ENCODE results near the gene ZFYVE9.
"Not testable (repeated sequence)": the region's sequence is repeated elsewhere in the genome, so short reads cannot be mapped to it uniquely, and the experiment has no call there.

ZFYVE9 gene

DNA sequence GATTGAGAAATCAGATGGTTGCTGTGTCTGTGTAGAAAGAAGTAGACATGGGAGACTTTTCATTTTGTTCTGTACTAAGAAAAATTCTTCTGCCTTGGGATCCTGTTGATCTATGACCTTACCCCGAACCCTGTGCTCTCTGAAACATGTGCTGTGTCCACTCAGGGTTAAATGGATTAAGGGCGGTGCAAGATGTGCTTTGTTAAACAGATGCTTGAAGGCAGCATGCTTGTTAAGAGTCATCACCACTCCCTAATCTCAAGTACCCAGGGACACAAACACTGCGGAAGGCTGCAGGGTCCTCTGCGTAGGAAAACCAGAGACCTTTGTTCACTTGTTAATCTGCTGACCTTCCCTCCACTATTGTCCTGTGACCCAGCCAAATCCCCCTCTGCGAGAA, 40.4 kb downstream of the ZFYVE9 start:
- not testable (repeated sequence) for H3K4me1 ChIP-seq (ENCODE audit: control insufficient read depth, insufficient read depth, low read length); H3K4me3 ChIP-seq (ENCODE audit: low read depth, low read length); H3K9ac ChIP-seq (ENCODE audit: low read depth, low read length); H3K36me3 ChIP-seq (ENCODE audit: control insufficient read depth, insufficient read depth, low read length); H3K27me3 ChIP-seq (ENCODE audit: control insufficient read depth, insufficient read depth, low read length); H3K9me3 ChIP-seq (ENCODE audit: control insufficient read depth, insufficient read depth, low read length)

- Histone ChIP-seq H3K9me3 (ENCODE audit: control insufficient read depth, insufficient read depth, low read length) (no peaks in the 10 kb centered on the region), H3K4me1 (ENCODE audit: control insufficient read depth, insufficient read depth, low read length) (peaks cover 3% of the 10 kb centered on the region), H3K27me3 (ENCODE audit: control insufficient read depth, insufficient read depth, low read length) (no peaks in the 10 kb centered on the region), H3K36me3 (ENCODE audit: control insufficient read depth, insufficient read depth, low read length) (no peaks in the 10 kb centered on the region), H3K9ac (ENCODE audit: low read depth, low read length) (no peak overlapping the region), H3K4me3 (ENCODE audit: low read depth, low read length) (no peak overlapping the region)
Observed at GRCh38 chr1:52182874-52183400, 41.0 kb downstream of the ZFYVE9 start.

GRCh38 chr1:52186449-52186848, 44.6 kb downstream of the ZFYVE9 start:
- peaks cover 3% of the 10 kb centered on the region for H3K4me1 ChIP-seq (ENCODE audit: control insufficient read depth, insufficient read depth, low read length)

DNA sequence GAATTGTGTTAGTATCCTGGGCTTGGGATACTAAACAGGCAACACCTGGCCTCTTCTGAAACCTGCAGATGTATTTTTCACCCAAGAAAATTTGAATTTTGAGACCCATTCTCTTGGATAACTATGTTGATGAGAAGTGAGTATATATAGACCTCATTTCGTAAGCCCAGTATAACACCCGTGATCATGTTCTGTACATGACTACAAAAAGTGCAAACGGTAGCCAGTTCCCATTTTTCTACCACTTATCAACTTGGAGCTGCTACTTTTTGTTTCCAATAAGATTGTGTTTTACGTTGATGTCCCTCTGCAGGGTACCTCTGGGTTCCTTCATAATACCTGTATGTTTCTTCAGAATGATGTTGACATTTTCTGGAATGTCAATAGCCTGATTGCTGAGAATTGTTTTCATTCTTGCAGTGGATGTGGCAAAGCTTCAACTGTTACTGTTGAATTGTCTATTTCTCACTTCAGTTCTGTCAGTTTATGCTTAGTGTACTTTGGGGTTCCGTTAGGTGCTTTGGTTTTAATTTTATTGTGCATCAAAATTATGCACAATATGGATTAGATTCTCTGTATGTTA, 48.1 kb downstream of the ZFYVE9 start:
- Histone ChIP-seq H3K9me3 (ENCODE audit: control insufficient read depth, insufficient read depth, low read length) (no peaks in the 10 kb centered on the region), H3K27me3 (ENCODE audit: control insufficient read depth, insufficient read depth, low read length) (no peaks in the 10 kb centered on the region), H3K9ac (ENCODE audit: low read depth, low read length) (no peak overlapping the region), H3K4me3 (ENCODE audit: low read depth, low read length) (no peak overlapping the region), H3K36me3 (ENCODE audit: control insufficient read depth, insufficient read depth, low read length) (no peaks in the 10 kb centered on the region), H3K4me1 (ENCODE audit: control insufficient read depth, insufficient read depth, low read length) (no peaks in the 10 kb centered on the region)

More at GRCh38 chr1:52186449-52186848, 44.6 kb downstream of the ZFYVE9 start:
- Histone ChIP-seq H3K4me3 (ENCODE audit: low read depth, low read length) (no peak overlapping the region), H3K27me3 (ENCODE audit: control insufficient read depth, insufficient read depth, low read length) (no peaks in the 10 kb centered on the region), H3K9me3 (ENCODE audit: control insufficient read depth, insufficient read depth, low read length) (no peaks in the 10 kb centered on the region), H3K9ac (ENCODE audit: low read depth, low read length) (no peak overlapping the region), H3K36me3 (ENCODE audit: control insufficient read depth, insufficient read depth, low read length) (no peaks in the 10 kb centered on the region)

- no peaks in the 10 kb centered on the region for H3K36me3 ChIP-seq (ENCODE audit: control insufficient read depth, insufficient read depth, low read length)
- H3K4me1 ChIP-seq (ENCODE audit: control insufficient read depth, insufficient read depth, low read length) = no peaks in the 10 kb centered on the region
- H3K27me3 ChIP-seq (ENCODE audit: control insufficient read depth, insufficient read depth, low read length) = no peaks in the 10 kb centered on the region
- H3K9ac ChIP-seq (ENCODE audit: low read depth, low read length) = no peak overlapping the region
- H3K4me3 ChIP-seq (ENCODE audit: low read depth, low read length) = no peak overlapping the region
- no peaks in the 10 kb centered on the region for H3K9me3 ChIP-seq (ENCODE audit: control insufficient read depth, insufficient read depth, low read length)
Observed at GRCh38 chr1:52190500-52191252, 48.8 kb downstream of the ZFYVE9 start.

DNA sequence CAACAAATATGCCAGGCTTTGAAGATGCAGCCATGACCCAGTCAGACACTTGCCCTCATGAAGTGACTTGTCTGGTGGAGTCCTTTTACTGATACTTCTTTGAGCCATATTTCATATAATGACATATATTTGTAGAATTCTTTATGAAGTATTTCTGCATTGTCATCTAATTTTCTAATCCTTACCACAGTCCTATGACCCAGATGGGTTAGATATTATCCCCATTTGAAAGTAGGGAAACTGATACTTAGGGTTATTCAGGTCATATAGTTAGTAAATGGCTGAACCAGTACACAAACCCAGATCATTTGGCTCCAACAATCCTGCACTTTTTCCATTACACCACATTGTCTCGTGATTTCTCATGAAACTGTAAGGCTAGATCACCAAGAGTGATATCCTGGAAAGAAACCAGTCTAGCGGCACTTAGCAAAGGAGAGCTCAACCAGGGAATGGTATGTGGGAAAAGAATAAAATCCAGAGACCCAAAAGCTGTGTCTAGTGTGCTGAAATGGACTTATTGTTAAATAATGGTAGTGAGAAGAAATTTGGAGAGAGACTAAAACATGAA, 49.6 kb downstream of the ZFYVE9 start:
- no peaks in the 10 kb centered on the region for H3K36me3 ChIP-seq (ENCODE audit: control insufficient read depth, insufficient read depth, low read length)
- H3K27me3 ChIP-seq (ENCODE audit: control insufficient read depth, insufficient read depth, low read length) = no peaks in the 10 kb centered on the region
- no peaks in the 10 kb centered on the region for H3K9me3 ChIP-seq (ENCODE audit: control insufficient read depth, insufficient read depth, low read length)
- H3K4me3 ChIP-seq (ENCODE audit: low read depth, low read length) = no peak overlapping the region
- H3K4me1 ChIP-seq (ENCODE audit: control insufficient read depth, insufficient read depth, low read length) = no peaks in the 10 kb centered on the region
- no peak overlapping the region for H3K9ac ChIP-seq (ENCODE audit: low read depth, low read length)

GRCh38 chr1:52192024-52192423, 50.1 kb downstream of the ZFYVE9 start:
- H3K4me3 ChIP-seq (ENCODE audit: low read depth, low read length) = no peak overlapping the region
- H3K36me3 ChIP-seq (ENCODE audit: control insufficient read depth, insufficient read depth, low read length) = no peaks in the 10 kb centered on the region
- H3K4me1 ChIP-seq (ENCODE audit: control insufficient read depth, insufficient read depth, low read length) = no peaks in the 10 kb centered on the region
- no peak overlapping the region for H3K9ac ChIP-seq (ENCODE audit: low read depth, low read length)
- H3K9me3 ChIP-seq (ENCODE audit: control insufficient read depth, insufficient read depth, low read length) = no peaks in the 10 kb centered on the region
- no peaks in the 10 kb centered on the region for H3K27me3 ChIP-seq (ENCODE audit: control insufficient read depth, insufficient read depth, low read length)

DNA sequence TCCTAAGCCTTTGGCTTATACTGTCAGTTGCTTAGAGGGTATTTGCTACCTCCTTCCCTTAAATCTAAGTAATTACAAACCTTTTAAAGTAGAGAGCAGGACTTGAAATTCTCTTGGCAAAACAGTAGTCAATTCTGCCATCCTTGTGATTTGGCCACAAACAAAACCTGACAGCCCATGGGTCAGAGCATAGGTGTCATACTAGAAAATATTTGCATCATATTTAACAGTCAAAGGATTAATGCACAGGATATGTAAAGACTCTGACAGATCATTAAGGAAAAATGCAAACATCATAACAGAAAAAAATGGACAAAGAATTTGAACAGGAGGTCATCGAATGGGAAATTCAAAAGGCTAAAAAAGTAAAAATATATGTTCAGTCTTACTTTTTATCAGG, 50.5 kb downstream of the ZFYVE9 start:
- no peaks in the 10 kb centered on the region for H3K4me1 ChIP-seq (ENCODE audit: control insufficient read depth, insufficient read depth, low read length)

GRCh38 chr1:52193985-52194384, 52.1 kb downstream of the ZFYVE9 start:
- Histone ChIP-seq H3K4me1 (ENCODE audit: control insufficient read depth, insufficient read depth, low read length) (no peaks in the 10 kb centered on the region), H3K9ac (ENCODE audit: low read depth, low read length) (no peak overlapping the region), H3K27me3 (ENCODE audit: control insufficient read depth, insufficient read depth, low read length) (no peaks in the 10 kb centered on the region), H3K4me3 (ENCODE audit: low read depth, low read length) (no peak overlapping the region), H3K36me3 (ENCODE audit: control insufficient read depth, insufficient read depth, low read length) (no peaks in the 10 kb centered on the region), H3K9me3 (ENCODE audit: control insufficient read depth, insufficient read depth, low read length) (no peaks in the 10 kb centered on the region)

More for the DNA sequence above, 50.5 kb downstream of the ZFYVE9 start:
- Histone ChIP-seq H3K9ac (ENCODE audit: low read depth, low read length) (no peak overlapping the region), H3K27me3 (ENCODE audit: control insufficient read depth, insufficient read depth, low read length) (no peaks in the 10 kb centered on the region), H3K36me3 (ENCODE audit: control insufficient read depth, insufficient read depth, low read length) (no peaks in the 10 kb centered on the region), H3K9me3 (ENCODE audit: control insufficient read depth, insufficient read depth, low read length) (no peaks in the 10 kb centered on the region), H3K4me3 (ENCODE audit: low read depth, low read length) (no peak overlapping the region)

DNA sequence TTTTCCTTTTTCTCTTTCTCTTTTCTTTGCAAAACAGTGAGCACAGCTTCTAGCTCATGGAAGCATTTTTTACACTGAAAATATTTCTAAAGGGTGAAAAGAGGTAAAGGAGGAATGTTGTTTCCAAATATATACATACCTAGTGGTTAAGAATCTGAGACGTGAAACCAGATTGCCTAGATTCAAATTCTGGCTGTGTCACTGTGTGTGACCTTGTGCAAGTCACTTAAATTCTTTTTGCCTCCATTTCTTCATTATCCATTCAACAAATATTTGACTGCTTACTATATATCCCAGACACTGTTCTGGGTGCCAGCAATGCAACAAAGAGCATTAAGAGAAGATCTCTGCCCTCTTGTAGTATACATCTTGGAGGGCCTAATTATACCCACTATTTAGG, 53.3 kb downstream of the ZFYVE9 start:
- H3K36me3 ChIP-seq (ENCODE audit: control insufficient read depth, insufficient read depth, low read length) = no peaks in the 10 kb centered on the region
- H3K27me3 ChIP-seq (ENCODE audit: control insufficient read depth, insufficient read depth, low read length) = no peaks in the 10 kb centered on the region
- H3K4me1 ChIP-seq (ENCODE audit: control insufficient read depth, insufficient read depth, low read length) = no peaks in the 10 kb centered on the region
- no peaks in the 10 kb centered on the region for H3K9me3 ChIP-seq (ENCODE audit: control insufficient read depth, insufficient read depth, low read length)
- H3K4me3 ChIP-seq (ENCODE audit: low read depth, low read length) = no peak overlapping the region
- no peak overlapping the region for H3K9ac ChIP-seq (ENCODE audit: low read depth, low read length)

DNA sequence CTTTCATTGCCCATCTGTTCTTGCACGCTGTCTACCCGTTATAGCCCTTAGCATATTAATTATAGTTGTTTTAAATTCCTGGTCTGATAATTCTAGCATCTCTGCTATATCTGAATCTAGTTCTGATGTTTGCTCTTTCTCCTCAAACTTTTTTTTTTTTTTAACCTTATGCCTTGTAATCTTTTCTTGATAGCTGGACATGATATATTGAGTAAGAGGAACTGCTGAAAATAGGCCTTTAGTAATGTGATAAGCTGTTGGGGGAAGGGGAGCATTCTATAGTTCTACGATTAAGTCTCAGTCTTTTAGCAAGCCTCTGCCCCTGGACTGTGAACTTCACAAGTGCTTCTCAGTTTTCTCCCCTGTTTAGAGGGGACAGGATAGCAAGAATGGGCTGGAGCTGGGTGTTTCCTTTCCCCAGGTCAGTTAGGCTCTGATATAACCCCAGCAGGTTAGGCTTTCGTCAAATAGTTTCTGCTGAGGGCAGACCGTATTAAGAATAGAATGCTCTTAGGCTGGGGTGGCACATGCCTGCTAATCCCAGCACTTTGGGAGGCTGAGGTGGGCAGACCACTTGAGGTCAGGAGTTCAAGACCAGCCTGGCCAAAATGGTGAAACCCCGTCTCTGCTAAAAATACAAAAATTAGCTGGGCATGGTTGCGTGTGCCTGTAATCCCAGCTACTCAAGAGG, 62.2 kb downstream of the ZFYVE9 start:
- Histone ChIP-seq H3K9me3 (ENCODE audit: control insufficient read depth, insufficient read depth, low read length) (no peaks in the 10 kb centered on the region), H3K4me1 (ENCODE audit: control insufficient read depth, insufficient read depth, low read length) (no peaks in the 10 kb centered on the region), H3K36me3 (ENCODE audit: control insufficient read depth, insufficient read depth, low read length) (no peaks in the 10 kb centered on the region), H3K27me3 (ENCODE audit: control insufficient read depth, insufficient read depth, low read length) (no peaks in the 10 kb centered on the region), H3K9ac (ENCODE audit: low read depth, low read length) (no peak overlapping the region), H3K4me3 (ENCODE audit: low read depth, low read length) (no peak overlapping the region)
